Jurkat, Clone E6-1 (cell line): Measurements from ENCODE around the gene SLC16A9.

Source experiments
- DNase-seq: peaks from one replicate; pipeline ENCODE4 v3.0.0-alpha.2; 2011; ENCODE audit warnings: low read depth, low spot score
- H3K4me3 ChIP-seq: 2 replicates; pipeline ENCODE4 v1.5.1; 2011; ENCODE audit warnings: mild to moderate bottlenecking, low read length, control low read depth, moderate library complexity

Gene SLC16A9

DNA sequence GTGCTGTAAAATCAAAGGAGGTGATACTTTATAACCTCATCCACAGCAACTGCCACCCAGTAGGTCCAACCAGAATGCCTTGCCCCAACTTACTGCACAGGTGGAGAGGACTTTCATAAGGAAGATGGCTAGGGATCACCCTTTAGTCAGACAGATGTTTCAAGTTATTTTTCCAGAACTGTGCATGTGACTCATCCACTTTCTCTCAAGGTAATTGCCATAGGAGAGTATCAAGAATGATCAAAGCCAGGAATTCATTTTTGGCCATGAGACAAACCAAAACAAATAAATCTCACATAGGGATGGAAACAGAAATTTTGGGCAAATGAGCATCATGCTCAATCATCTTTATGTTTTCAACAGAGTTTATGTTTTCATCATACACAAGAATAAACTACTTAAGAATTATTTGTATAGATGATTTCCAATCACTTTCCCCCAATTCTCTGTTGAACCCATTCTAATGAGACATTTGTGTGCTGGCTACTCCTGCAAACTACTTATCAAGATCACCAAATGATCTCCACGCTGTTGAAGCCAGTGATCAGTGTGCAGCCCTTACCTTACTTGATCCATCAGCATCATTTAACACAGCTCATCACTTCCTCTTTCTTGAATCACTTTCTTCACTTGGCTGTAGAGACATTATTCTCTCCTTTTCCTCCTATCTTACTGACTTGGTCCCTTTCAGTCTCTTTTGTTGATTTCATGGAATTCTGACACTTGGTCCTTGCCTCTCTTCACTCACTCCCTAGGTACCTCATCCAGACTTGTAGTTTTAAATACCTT, 74.0 kb downstream of the SLC16A9 start:
- no peak for DNase-seq
- no peak overlapping the region for H3K4me3 ChIP-seq

DNA sequence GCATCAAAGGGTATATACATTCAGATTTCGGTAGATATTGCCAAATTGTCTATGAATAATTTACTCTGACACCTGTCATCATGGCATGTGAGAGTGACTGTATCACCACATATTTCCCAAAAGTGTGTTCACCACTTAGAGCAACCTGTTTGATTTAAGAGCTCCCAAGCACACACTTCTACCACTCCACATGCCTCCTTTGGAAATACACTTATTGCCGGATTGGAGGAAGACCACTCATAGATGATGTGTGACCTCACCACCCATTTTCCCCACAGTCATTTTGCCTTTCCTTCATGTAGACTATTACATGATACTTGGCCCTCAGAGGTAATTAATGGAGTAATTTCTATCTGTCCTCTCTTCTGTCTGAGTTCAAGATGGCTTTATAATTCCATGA, 75.5 kb downstream of the SLC16A9 start:
- no peak for DNase-seq
- no peak overlapping the region for H3K4me3 ChIP-seq

DNA sequence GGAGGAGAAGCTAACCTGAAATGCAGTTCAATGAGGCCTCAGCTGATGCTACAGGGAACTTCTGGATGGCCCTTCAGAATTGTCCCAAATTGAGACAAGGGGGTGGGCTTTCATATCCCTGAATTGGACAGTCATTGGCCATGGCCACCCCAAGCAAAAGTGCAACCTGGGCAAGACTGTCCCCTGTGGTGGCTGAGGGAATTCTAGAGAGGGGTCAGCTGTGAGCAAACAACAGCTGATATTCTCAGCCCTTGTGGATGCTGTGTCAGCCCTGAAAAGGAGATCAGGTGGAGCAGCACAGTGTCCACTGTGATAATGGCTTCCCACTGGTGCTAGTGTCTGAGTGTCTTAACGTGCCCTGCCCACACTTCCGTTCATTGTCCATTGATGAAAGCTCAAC, 76.6 kb downstream of the SLC16A9 start:
- DNase-seq = no peak
- H3K4me3 ChIP-seq = no peak overlapping the region

DNA sequence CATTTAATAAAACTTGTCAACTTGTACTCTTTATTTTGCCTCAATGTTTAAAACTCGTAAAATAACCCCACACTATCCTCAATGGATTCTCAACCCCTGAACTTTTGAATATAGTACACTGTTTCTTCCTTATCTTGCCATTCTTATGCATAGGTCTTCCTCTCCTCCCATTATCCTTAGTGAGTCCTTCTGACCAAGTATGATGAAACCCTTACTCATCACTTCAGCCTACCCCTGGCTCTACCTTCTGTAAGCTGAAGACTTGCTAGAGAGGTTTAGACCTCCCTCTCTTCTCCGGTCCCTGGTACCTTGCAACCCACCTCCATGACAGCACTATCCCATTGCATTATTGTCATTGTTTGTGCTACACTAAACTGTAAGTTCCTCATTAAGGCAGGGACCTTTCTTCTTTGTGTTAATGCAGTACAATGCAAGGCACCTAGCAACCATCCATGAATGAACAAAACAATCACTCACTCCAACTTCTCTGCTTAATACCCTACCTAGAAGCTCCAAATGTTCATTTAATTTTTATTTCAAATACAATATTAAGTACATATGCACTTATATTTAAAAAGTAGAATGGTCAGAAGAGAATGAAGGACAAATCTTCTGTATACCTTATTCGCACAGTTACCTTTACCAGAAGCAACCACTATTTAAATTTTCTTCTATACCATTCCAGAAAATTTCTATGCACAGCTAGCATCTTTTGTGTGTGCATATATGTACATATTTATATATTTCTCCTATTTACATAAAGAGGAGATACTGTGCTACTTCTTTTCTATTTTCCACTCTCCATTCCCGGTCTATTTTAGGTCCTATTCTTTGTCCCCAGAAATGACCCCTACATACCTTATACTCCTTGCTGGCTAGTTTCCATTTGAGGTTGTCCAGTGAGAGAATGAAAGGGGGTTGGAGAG, 77.5 kb downstream of the SLC16A9 start:
- no peak for DNase-seq
- H3K4me3 ChIP-seq = no peak overlapping the region

DNA sequence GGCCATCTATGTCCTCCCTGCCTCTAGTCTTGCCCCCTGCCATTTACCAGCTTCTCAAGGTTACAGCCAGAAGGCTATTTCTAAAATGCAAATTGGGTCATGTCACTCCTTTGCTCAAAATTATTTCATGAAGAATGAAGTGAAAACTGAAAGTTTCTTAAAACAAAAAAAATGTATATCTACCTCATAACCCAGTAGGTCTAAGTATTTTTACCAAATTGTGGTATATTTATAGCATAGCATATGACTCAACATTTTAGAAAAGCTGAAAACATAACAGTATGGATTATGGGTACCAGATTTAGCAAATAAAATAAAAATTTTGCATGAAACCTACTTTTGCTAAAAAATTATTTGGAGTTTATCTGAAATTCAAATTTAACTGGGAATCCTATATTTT, 78.4 kb downstream of the SLC16A9 start:
- no peak for DNase-seq
- H3K4me3 ChIP-seq = no peak overlapping the region

DNA sequence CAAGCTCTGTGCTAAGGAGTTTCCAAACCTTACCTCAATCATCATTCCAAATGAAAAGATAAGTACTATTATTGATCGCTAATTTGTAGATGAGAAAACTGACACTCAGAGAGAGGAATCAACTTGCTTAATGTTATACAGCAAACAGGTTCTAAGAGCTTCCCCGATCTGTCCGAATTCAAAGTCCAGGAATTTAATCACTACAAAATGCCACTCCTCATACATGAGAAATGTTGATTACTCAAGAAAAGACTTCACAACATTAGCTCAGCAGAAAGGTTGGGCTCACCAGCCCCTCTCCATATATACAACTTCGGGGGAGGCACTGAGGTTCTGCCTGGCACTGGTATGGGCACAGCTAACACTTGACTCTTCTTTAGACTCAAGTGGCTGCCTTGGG, 80.7 kb downstream of the SLC16A9 start:
- DNase-seq = no peak
- no peak overlapping the region for H3K4me3 ChIP-seq

DNA sequence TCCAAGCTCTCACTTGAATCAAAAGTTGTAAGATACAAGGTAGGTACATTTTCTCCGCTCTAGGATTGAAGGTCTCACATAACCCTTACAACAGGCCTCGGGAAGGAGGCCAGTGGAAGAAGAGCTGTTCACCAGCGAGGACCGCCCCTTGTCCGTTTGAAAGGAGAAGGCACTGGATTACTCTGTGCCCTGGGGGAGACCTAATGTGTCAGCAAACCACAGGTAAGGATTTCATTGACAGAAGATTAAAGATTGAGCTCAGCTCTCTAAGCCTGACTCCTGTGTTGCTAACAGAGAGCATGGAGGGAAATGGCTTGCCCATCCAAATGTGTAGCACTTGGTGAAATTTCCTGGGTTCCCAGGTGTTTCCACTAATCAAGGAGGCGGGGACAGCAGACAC, 81.2 kb downstream of the SLC16A9 start:
- H3K4me3 ChIP-seq = no peak overlapping the region

DNA sequence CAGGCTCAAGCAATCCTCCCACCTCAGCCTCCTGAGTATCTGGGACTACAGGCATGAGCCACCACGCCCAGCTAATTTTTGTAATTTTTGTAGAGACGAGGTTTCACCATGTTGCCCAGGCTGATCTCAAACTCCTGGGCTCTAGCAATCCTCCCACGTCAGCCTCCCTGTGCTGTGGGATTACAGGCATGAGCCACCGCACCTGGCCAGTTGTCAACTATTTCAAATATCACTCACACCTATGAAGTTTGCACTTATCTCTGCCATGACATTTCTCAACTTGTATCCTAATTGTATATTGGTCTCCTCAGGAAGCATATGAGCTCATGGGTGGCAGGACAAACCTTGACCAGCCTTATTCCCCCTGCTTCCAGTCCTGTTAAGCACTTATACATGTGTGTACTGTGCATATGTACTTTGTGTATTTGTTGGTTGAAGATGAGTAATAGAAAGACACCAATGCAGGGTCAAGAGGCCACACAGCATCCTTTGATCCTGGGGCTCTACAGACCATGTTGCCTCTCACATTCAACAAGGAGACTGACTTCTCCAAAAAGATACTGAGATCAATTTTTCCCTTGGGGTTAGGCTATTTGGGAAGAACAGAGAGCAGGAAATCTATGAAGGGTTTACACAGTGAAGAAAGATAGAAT, 82.2 kb downstream of the SLC16A9 start:
- no peak overlapping the region for H3K4me3 ChIP-seq
- no peak for DNase-seq

More for the DNA sequence above, 81.2 kb downstream of the SLC16A9 start:
- no peak for DNase-seq

DNA sequence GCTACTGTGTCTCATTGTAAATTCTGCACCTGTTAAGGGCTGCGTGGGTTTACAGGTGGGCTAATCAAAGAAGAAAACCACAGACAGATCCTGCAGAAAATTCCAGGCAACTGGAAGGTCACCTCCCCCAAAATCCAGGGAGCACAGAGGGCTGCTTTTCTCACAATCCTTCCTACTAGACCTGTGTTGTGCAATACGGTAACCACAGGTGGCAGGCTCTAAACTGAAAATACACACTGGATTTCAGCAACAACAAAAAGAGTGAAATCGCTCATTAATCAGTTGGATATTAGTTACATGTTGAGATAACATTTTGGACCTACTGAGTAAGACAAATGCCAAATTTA, 83.2 kb downstream of the SLC16A9 start:
- no peak for DNase-seq
- H3K4me3 ChIP-seq = no peak overlapping the region

DNA sequence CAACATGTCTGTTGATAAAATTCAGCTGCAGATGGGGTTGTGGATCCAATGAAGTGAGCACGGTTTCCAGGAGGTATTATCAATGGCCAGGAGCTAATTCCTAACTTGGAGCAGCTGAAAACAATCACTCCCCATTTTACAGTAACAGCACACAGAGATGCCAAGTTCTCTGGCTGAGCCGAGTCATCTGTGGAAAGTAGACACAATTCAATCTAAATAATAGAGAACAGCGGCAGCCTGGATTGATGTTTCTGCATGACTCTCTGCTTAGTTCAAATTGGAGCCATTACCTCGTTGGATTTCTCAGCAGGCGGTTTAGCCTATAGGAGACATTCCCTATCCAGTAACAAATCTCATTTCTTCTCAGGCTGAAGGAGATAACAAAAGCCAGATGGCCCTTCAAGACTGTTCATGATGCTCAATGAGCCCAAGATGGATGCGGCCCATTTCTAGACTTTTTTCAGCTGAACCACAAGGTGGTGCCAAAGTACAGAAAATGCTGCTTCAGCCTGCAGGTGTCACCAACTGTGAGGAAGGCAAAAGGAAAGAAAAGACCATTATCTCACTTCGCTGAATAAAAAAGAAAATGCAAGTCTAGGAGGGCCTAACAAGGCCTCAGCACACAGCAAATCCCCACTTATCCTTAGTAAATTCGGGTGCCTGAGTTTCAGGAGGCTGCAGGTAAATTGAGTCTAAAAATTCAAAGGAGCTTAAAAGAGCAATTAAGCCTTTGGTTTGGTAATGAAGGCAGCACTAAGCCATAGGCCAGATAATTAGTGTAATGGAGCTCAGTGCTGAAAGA, 83.7 kb downstream of the SLC16A9 start:
- no peak overlapping the region for H3K4me3 ChIP-seq
- peak; percentile 71 for DNase-seq

DNA sequence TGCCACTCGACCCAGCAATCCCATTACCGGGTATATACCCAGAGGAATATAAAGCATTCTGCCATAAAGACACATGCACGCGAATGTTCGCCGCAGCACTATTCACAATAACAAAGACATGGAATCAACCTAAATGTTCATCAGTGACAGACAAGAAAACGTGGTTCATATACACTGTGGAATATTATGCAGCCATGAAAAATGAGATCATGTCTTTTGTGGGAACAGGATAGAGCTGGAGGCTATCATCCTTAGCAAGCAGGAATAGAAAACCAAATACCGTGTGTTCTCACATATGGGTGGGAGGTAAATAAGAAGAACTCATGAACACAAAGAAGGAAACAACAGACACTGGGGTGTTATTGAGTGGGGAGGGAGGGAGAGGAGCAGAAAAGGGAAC, 84.7 kb downstream of the SLC16A9 start:
- DNase-seq = no peak
- H3K4me3 ChIP-seq = no peak overlapping the region

DNA sequence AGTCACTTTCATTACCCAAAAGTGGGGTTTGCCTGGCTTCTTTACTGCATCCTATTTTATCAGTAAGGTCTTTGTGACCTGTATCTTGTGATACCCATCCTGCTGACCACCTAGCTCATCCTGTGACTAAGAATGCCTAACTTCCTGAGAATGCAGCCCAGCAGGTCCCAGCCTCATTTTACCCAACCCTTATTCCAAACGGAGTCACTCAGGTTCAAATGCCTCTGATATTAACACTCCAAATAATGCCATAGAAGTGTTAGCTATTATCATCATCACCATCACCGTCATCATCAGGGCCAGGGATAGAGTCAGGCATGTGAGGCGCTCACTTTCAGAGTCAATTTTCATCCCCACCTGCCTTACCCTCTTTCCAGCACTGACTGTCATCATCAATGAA, 85.5 kb downstream of the SLC16A9 start:
- DNase-seq = no peak
- no peak overlapping the region for H3K4me3 ChIP-seq

DNA sequence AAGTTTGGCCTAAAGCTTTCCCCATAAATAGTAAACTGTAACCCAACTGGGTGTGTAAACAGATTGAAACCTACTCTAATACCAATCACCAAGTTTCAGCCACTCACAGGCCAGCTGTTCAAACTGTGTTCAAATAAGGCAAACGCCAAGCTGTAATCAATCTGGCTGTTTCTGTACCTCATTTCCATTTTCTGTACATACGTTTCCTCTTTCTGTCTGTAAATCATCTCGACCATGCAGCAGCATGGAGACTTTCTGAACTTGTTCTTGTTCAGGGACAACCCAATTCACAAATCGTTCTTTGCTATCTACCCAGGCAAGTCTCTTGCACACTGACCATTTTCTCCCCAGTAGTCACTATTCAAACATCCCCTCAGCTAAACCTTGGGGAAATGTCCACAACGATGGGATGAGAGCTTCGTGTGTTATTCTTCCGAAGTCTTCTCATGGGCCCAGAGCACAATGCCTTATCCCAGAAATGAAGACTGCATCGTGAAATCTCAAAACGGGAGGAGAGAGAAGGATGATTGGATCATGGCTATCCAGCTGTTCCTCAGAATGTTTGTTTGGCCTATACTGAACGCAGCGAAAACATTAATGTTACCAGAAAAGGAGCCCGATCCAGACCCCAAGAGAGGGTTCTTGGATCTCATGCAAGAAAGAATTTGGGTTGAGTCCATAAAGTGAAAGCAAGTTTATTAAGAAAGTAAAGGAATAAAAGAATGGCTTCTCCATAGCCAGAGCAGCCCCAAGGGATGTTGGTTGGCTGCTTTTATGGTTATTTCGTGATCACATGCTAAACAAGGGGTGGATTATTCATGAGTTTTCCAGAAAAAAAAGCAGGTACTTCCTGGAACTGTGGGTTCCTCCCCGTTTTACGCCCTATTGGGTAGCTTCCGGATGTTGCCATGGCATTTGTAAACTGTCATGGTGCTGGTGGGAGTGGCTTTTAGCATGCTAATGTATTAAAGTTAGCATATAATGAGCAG, 86.2 kb downstream of the SLC16A9 start:
- no peak for DNase-seq

DNA sequence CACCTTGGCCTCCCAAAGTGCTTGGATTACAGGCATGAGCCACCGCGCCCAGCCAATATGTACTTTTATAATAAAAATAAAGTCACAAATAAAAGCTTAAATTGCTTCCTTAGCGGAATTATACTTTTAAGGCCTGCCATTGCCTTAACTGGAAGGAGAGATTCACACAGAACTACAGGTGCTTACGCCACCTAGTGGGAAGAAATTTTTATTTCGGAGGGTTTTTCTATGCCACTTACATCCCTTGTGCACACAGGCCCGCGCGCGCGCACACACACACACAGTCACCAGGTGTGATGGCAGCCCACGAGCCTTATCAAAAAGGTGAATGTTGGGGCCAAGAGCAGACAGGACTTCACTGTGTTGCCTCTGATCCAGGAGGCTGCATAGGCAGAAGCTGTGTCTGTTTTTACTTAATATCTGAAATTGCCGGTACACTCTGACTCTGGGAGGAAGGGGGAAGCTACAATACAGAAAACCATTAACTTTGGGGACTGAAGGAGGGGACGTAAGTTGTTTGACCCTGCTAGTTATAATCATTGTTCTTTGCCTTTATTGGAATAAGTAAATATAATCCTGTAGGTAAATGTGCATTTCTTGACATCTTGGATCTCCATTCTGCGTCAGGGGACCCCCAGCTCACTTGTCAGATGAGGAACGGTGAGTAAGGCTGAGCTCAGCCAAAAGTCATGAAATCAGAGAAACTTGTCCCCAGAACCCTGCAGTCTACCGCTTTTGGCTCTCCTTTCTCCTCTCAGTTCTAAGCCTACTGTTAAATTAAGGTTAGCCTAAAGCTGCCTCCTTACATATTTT, 87.1 kb downstream of the SLC16A9 start:
- peak; percentile 64 for DNase-seq

More for the DNA sequence above, 86.2 kb downstream of the SLC16A9 start:
- no peak overlapping the region for H3K4me3 ChIP-seq

DNA sequence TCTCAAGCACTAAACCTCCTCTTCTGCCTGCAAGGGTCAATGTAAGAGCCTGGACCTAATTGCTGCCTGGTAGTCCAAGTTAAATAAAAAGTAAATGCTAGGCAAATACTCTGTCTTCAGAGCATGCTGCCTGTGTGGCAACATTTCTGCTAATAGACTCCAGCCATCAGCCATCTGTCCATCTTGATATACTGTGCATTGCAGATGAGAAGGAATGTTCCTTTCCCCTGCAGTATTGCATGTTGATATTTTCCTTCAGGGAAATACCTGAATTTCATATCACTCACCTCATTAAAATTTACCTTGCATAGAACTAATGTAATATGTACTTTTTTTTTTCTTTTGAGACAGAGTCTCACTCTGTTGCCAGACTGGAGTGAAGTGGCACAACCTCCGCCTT, 87.9 kb downstream of the SLC16A9 start:
- no peak overlapping the region for H3K4me3 ChIP-seq
- DNase-seq = no peak

More for the DNA sequence above, 87.1 kb downstream of the SLC16A9 start:
- no peak overlapping the region for H3K4me3 ChIP-seq

DNA sequence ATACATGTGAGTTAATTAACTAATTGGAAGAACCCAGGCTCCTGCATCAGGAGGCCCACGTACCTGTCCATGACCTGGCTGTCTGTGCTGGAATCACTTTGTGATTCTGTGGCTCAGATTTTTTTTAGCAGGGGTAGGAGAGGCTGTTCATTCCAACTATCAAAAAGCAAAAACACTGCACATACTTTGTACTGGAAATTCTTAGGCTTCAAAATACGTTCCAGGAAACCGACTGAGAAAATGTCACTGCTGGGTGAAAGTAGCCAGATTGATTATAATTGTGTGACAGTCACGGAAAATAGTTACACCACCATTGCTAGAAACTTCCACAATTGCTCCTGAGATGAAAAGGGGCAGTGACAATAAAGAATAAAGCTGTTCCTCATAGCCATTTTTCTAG, 91.0 kb downstream of the SLC16A9 start:
- no peak for DNase-seq

DNA sequence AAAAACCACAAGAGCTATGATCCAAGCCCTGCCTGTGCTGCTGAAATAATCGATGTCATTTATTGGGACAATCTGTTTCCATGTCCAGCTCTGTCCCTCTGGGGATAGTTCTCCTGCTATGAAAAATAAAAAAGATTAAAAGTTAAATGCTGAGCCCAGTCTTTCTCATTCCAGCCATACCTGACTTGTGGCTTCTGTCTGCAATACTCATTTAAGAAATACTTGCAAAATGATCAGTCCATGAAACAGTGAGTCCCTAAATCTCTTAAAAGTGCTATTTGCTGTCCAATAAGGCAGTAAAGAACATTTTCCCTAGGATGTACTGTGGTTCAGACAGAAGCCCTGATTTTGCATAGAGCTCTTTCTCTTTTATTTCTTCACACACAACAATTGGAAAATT, 91.7 kb downstream of the SLC16A9 start:
- no peak for DNase-seq
- no peak overlapping the region for H3K4me3 ChIP-seq

More for the DNA sequence above, 91.0 kb downstream of the SLC16A9 start:
- H3K4me3 ChIP-seq = no peak overlapping the region
